Measurements from ENCODE around the gene GAL3ST1. TPM values are rescaled to one million over a fixed set of nuclear protein-coding genes. Genes with fewer than 3 reads are reported as not detected.

GAL3ST1 gene
- total and polyA plus RNA-seq, 9 donors = 1.1 to 4.1 (median 1.9) TPM; not detected in 1

- TF ChIP-seq CTCF (IDR thresholded peaks at IDR 0.05) (no peak), POLR2A (IDR thresholded peaks at IDR 0.05) (no peak), EP300 (IDR thresholded peaks at IDR 0.05) (no peak)
- no peaks in the 10 kb centered on the region for H3K27me3 ChIP-seq
- intact Hi-C loops (cut with DNase I) = no loop called here
- H3K27ac ChIP-seq = no peak overlapping the region
- DNase-seq = no peak
- H3K9me3 ChIP-seq = no peaks in the 10 kb centered on the region
- H3K4me1 ChIP-seq (ENCODE audit: insufficient read depth) = no peaks in the 10 kb centered on the region
- 61 to 67% (median 64%) methylated on average over 7 of the region's 7 CpGs for WGBS, 3 donors
- H3K4me3 ChIP-seq = no peak overlapping the region
- no peaks in the 10 kb centered on the region for H3K36me3 ChIP-seq
These were observed 8.3 kb downstream of the GAL3ST1 start for GRCh38 chr22:30566125-30566524.

- H3K4me3 ChIP-seq = no peak overlapping the region
- no peaks in the 10 kb centered on the region for H3K36me3 ChIP-seq
- no peaks in the 10 kb centered on the region for H3K9me3 ChIP-seq
- no peak overlapping the region for H3K27ac ChIP-seq
- intact Hi-C loops (cut with DNase I) = no loop called here
- H3K27me3 ChIP-seq = no peaks in the 10 kb centered on the region
- TF ChIP-seq CTCF (IDR thresholded peaks at IDR 0.05) (no peak), EP300 (IDR thresholded peaks at IDR 0.05) (no peak), POLR2A (IDR thresholded peaks at IDR 0.05) (no peak)
- no peaks in the 10 kb centered on the region for H3K4me1 ChIP-seq (ENCODE audit: insufficient read depth)
- 61 to 69% (median 62%) methylated on average over 4 of the region's 4 CpGs for WGBS, 3 donors
- DNase-seq = no peak
These were observed 9.1 kb downstream of the GAL3ST1 start for GRCh38 chr22:30565341-30565740.

GRCh38 chr22:30564761-30565119, 9.7 kb downstream of the GAL3ST1 start:
- no peak for DNase-seq
- intact Hi-C loops (cut with DNase I) = no loop called here
- H3K27me3 ChIP-seq = no peaks in the 10 kb centered on the region
- TF ChIP-seq CTCF (IDR thresholded peaks at IDR 0.05) (no peak), EP300 (IDR thresholded peaks at IDR 0.05) (no peak), POLR2A (IDR thresholded peaks at IDR 0.05) (no peak)
- H3K36me3 ChIP-seq = no peaks in the 10 kb centered on the region
- H3K4me3 ChIP-seq = no peak overlapping the region
- H3K27ac ChIP-seq = no peak overlapping the region
- no peaks in the 10 kb centered on the region for H3K9me3 ChIP-seq
- 33 to 47% (median 43%) methylated on average over 3 of the region's 3 CpGs for WGBS, 3 donors
- no peaks in the 10 kb centered on the region for H3K4me1 ChIP-seq (ENCODE audit: insufficient read depth)

GRCh38 chr22:30564045-30564760, 10.3 kb downstream of the GAL3ST1 start:
- Histone ChIP-seq H3K4me1 (ENCODE audit: insufficient read depth) (no peaks in the 10 kb centered on the region), H3K9me3 (no peaks in the 10 kb centered on the region)
- WGBS, 3 donors = 66 to 77% (median 69%) methylated on average over 8 of the region's 8 CpGs

More at GRCh38 chr22:30564045-30564760, 10.3 kb downstream of the GAL3ST1 start:
- DNase-seq = no peak
- H3K36me3 ChIP-seq = no peaks in the 10 kb centered on the region
- intact Hi-C loops (cut with DNase I) = no loop called here
- no peaks in the 10 kb centered on the region for H3K27me3 ChIP-seq
- H3K27ac ChIP-seq = no peak overlapping the region
- TF ChIP-seq EP300 (IDR thresholded peaks at IDR 0.05) (no peak), CTCF (IDR thresholded peaks at IDR 0.05) (no peak)
- no peak overlapping the region for H3K4me3 ChIP-seq

Measured in ovary (tissue), 9 donors.